ENCODE measurements around the gene EXT2.

EXT2 gene

DNA sequence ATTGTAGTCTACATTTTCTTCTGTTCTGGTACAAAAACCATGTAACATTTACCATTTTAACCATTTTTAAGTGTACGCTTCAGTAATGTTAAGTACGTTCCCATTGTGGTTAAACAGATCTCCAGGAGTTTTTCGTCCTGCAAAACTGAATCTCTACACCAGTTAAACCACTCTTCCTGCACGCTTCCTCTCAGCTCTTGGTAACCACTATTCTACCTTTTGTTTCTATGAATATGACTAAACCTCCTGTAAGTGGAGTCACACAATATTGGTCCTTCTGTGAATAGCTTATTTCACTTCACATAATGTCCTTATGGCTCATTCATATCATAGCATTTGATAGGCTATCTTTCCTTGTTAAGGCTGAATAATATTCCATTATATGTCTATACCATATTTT lies 7.1 kb upstream of the EXT2 start:
- DNase-seq: no peak

DNA sequence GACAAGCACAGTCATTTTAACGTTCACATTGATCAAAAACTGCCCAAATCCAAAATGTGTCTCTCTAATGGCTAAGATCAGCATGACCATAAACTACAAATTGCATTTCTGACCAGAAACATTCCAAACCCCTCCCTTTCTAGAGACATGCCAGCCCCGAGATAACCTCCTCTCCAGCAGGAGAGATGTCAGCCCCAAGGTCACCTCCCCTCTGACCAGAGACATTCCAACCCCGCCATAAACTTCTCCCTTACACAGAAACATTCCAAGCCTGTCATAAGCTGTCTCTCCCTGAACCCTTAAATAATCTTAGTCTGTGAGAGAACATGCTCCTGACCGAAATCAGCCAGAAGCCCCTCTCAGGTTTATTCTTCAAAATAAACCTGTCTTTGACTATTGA lies 6.6 kb upstream of the EXT2 start:
- no peak for DNase-seq

DNA sequence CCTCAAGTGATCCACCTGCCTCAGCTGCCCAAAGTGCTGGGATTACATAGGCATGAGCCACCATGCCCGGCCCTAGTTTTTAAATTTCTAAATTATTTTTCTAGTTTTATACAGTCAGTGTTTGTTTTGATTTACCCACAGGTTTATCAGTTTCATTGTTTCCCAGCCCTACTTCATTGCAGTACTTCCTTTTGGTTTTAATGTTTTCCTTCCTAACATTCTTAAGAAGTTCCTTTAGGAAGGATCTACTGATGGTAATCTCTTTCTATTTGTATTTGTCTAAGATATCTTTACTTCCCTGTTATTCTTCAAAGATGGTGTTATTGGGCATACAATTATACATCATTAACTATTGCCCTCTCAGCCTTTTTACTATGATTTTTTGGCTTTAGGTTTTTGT lies 4.9 kb upstream of the EXT2 start:
- no peak for DNase-seq

DNA sequence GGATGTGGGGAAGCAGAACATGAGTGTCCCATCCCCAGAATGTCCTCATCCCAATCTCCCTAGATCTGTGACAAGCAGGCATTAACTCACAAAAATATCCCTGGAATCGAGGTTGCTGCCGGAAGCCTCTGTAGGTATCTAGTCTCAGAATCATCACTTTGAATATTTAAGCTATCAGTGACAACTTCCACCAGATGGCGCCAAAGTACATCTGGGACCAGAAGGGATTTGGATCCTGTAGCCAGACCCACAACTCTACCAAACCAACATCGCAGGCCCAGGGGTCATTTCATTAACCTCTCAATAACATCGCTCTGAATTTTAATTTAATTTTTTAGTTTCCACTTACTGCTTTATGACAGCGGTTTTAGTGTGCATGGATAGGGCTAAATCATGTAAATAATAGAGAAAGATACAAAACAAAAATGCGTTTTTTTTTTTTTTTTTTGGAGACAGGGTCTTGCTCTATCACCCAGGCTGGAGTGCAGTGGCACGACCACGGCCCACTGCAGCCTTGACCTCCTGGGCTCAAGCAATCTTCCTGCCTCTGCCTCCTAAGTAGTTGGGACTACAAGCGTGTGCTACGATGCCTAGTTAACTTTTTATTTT lies 1.1 kb upstream of the EXT2 start:
- peak; percentile 82 to 89 for DNase-seq

DNA sequence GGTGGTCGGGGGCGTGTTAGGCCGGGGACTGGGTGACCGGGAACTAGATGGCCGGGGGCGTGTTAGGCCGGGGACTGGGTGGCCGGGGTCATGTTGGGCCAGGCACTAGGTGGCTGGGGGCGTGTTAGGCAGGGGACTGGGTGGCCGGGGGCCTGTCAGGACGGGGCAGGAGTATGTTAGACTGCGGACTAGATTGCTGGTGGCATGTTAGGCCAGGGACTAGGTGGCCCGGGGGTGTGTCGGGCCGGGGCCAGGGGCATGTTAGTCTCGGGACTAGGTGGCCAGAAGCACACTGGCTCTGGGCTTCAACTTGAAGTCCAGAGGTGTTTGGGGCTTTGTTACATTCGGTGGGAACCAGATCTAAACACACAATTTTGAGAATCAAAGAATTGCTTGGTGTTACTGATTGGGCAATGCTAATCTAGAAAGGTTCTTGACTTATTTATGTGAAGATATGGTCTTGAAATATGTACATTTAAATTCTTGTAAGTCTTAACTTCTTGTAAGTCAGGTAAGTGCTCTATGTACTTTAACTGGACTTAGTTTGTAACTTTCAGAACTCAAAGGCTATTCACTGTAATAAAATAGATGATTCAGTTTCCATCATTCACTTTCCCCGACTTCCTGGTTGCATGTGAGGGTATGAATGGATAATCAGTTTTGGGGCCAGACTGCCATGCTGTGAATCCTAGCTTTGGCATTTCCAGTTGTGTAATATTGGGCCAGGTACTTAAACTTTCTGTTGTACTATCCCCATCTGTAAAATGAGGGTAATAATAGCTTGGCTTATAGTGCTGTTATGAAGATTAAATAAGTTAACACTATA lies 1.1 kb downstream of the EXT2 start:
- DNase-seq: no peak

DNA sequence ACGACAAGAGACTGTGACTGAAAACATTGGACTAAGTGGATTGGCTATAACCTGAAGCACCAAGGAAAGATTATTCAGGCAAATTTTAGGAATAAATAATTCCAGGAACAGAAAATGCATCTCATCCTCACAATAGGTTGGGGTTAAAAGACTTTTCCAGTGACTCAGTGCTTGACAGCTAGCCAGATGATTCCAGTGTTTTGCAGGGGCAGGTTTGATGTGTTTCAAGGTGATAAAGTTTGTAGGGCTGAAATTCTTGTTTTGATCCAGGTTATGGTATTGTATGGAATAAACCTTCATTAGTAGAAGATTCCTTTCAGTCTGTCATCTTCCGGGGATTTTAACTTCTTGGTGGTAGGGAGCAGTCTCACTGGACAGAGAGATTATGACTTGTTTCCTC lies 2.3 kb downstream of the EXT2 start:
- DNase-seq: no peak

DNA sequence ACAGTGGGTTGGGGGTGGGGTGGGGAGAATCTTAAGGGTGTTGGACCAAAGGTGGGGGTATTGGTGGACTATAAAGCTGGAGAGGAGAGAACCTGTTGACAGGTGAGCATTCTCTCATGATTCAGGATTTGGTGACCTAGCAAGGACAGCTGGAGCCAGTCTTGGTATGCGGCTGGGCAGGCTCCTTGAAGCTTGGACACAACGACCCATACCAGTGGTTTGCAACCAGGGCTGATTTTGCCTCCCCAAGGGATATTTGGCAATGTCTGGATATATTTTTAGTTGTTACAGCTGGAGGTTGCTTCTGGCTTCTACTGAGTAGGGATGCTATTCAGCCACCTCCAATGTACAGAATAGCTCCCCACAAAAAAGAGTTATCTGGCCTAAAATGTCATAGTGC lies 5.6 kb downstream of the EXT2 start:
- no peak for DNase-seq

DNA sequence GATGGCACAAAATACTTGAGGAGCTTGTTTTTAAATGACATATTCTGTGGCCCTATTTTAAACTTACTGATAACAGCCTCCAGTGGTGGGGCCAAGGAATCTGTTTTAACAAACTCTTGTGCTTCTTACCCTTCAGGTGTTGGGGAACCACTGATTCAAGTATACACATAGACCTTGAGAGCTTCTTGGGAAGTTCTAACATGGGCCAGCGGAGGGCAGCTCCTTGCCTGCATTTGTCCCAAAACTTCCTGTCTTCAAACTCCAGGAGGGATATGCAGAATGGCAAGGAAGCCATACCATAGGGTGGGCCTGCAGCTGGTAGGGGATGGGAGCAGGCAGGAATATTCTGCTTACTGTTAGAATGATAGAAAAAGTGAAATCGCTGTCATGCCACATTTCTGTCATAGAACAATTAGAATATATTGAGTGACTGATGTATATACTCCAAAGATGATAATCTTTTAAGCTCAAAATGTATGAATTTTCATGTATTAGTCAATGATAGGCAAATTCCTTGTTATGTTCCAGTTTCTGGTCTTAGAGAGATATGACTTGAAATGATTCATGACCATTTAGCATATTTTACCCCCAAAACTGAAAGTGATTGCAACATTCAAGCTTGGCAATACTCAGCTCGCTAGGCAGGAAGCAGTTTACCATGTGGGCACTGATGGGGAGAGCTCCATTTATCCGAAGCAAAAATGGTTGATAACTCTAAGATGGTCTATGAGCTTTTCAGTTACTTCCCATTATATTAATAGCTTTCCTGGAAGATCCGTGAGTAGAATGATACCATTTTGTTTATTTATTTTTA lies 9.2 kb downstream of the EXT2 start:
- no peak for DNase-seq

DNA sequence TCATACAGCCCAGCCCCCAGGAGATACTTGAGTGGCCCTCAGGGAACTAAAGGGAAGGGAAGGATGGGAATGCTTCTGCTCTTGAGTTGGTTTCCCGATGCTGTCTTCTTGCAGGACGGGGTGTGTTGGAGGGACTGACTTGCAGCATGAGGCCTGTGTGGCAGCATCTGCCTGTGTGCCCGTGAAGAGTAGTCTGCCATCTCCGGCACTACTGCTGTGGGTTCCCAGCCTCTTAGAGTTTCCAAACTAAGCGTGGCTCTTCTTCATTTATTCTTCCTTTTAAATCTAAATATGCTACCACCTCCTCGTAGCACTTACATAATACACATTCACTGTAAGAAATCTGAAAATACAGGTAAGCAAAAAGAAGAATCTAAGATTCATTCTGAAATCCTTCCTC lies 12.8 kb downstream of the EXT2 start:
- no peak for DNase-seq

DNA sequence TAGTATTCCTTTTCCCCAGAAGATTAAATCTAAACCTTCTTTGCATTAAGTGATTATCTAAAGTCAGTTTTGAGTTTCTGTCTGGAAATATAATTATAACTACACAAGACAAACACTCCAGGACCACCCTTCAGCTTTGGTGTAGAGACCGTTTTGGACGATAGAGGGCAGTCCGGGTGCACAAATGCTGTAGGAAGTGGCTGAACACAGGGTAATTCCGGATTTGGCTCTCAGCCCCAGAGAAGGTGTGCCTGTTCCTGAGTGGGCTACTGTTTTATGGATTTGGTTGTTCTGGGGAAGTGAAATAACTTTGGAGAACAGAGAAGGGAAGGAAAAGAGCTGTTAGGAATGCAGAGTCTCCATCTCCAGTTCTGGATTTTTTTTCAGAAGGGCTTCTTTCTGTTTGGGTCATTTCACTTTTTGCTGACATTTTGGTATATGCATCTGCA lies 14.8 kb downstream of the EXT2 start:
- DNase-seq: peak; percentile 46 to 50

DNA sequence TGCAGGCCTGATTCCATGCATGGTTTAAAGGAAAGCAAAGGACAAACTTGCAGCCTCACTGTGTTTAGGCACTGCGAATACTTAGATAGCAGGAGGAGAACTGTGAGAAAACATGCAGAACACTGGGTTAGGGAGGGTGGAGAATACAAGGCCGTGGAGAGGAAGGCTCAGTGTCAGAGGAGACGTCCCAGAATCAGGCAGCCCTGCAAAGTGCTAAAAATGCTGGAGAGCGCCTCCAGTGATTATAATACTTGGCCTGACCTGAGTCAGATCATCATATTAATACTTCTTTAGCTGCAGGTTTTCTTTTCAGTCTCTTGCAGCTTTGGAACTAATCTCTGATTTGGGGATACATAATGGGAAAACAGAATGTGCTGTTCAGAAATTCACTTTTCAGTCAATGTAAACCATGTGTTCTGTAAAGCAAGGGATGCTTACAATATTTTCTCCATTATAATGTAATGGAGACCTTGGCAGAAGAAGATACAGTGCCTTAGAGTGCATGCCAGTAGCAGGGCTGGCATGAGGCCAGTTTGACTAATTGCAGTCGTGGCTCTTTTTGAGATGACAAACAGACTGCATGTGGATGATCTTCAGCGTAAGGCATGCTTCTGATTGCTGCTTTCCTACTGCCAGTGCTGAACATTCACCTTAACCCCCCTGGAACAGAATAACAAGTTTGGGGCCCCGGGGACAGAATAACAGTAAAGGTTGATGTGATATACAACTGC lies 16.8 kb downstream of the EXT2 start:
- DNase-seq: no peak

DNA sequence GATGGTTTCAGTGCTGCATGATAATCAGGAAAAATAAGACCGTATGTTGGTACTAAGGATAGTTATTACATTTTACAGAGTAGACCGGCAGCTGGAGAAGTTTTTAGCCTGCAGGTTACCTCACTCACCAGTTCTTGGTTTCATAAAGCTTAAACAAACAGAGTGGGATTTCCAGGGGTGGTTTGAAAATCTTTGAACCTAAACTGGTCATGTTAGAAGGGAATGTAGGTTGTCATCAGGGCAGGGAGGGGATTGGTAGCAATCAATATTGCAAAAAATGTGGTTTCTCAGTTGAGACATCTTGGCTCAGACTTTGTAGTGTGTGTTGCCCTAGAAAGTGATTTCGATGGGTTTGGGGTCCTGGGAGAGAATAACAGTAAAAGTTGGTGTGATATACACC lies 17.5 kb downstream of the EXT2 start:
- DNase-seq: no peak

DNA sequence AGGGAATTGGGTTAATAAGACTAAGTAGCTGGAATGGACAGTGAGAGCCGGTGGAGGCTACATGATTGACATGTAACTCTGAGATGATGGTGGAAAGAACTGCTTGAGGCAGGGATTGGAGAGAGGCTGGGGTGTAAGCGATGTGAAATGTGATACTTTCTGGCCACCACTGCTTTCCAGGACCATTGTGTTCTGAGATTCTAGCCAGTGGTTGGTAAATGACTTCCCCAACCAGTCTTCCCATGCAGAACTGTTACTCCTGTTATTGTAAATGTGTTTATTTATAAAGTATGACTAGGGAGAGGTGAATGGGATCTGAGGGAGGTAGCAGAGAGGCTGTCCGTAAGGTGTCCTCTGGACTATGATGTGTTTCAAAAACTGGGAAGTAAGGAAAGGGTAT lies 18.1 kb downstream of the EXT2 start:
- no peak for DNase-seq

DNA sequence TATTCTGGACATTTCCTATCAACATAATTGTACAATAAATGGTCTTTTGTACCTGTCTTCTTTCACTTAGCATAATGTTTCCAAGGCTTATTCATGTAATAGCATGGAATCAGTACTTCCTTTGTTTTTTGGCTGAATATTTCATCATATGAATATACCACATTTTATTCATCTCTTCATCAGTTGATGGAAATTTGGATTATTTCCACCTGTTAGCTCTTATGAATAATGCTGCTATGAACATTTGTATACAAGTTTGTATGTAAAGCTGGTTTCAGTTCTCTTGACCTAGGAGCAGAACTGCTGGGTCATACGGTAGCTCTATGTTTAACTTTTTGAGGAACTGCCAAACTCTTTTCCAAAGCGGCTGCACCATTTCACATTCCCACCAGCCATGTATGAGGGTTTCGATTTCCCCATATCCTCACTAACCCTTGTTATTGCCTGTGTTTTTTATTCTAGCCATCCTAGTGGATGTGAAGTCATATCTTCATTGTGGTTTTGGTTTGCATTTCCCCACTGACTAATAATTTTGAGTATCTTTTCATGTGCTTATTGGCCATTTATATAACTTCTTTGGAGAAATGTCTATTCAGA lies 20.9 kb downstream of the EXT2 start:
- DNase-seq: no peak

DNA sequence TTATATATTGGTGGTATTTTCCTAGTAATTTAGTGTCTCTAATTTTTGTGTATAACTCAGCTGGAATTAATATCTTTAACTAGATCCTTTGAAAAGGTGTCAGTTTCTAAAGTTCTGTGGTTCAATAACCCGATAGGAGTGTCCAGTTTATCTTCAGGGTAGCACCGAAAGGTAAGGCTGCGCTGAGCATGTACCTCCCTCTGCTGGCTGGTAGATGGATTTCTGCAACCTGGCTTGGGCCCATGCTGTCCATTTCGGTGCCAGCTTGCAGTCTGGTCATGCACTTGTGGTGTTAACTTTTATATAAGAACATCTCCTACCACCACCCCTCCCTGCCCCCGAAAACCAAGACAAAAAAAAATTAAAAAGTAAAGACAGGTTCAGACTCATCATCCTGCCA lies 24.7 kb downstream of the EXT2 start:
- DNase-seq: no peak

DNA sequence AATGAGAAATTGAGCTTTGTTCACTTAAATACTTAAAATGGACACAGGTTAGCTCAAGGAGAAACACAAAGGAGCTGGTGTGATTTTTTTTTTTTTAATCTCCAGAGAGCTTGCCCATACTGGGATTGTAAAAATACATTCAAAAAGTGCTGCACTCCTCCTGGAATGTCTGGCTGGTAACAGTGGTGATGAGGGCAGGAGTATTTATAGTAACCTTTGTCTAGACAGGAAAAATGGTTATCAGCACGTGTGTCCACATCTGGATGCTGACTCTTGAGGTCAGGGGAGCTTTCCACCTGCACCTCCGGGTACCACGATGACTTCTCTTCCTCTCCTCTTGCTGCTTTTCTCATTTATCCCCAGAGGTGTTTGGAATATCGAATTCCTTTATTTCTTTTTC lies 30.1 kb downstream of the EXT2 start:
- no peak for DNase-seq

DNA sequence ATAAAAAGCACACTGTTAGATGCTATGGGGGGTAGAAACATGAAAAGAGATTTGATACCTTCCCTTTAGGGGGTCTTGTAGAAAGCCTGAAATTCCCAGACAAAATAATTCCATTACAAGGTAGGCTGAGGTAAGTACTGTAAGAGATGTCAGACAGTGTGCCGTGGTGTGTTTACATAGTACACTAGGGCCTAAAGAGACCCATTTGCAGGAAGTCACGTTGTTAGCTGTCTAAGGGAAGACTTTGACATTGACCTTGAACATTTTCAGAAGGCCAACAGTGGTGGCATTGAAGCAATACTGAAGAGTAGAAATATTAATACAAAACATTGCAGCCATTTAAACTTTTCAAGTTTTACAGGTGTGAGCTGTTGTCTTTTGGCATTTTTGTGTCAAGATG lies 30.8 kb downstream of the EXT2 start:
- no peak for DNase-seq

DNA sequence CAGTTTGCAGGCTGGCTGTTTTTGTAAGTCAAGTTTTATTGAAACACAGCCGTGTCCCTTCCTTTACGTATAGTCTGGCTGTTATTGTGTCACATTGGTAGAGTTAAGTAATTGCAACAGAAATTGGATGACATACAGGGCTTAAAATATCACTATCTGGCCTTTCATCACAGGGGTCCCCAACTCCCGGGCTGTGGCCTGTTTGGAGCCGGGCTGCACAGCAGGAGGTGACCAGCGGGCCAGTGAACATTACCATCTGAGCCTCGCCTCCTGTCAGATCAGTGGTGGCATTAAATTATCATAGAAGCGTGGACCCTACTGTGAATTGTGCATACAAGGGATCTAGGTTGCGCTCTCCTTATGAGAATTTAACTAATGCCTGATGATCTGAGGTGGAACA lies 31.7 kb downstream of the EXT2 start:
- DNase-seq: no peak

DNA sequence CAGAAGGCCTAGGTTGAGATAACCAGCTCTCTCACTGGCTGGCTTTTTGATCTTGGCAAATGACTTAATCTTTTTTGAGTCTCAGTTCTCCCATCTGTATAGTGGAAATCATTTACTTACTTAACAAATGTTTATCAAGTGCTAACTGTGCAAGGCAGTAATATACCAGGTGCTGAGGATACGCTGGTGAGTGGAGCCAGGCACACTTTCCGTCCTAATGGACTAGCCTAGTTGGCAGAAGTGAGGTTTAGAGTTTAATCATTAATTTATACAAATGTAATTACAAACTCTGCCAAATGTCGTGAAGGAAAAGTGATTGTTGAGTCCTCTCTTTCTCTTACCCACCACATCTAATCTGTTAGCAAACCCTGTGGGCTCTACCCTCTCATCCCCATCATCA lies 33.3 kb downstream of the EXT2 start:
- no peak for DNase-seq

DNA sequence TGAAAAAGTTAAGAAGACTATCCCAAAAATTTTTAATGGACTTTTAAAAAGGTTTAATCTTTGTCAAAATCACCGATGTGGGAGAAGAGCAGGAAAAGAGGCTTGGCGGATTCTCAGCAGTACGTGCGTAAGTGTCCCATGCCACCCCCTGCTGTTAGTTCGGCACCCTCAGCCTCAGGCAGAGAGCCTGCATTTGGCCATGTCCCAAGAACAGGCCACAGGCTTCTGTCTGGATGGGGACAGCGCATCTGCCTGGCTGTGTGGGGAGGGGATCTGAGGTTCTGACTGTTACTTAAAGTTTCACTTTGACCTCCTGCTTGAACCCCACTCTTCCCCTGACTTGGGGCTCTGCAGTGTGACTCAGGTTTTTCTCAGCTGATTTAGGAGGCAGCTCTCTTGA lies 35.3 kb downstream of the EXT2 start:
- no peak for DNase-seq

DNA sequence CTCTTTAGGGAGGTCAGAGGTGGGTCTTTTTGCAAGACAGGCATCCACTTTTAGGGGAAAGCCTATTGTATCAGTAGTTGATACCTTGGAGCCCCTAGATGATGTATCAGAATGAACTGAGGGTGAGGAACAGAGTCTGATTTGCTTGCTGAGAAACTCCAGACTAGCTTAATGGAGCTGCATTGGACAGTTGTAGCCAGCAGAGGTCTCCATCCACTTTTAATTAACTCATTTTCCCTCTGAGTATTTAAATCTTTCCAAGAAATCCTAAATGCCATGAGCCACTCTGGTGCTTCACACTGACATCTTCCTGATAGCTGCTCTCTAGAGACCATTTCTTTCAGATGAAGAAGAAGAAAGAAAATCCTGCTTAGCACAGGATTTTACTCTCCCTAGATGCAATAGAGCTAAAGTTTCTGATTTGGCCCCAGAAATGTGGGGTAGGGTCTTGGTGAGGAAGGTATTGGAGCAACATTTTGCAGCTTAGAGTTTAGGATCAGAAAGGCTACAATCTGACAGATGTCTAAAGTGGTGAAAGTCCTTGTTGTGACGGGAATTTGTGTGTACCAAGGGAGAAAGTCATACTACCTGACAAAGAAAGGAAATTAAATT lies 38.0 kb downstream of the EXT2 start:
- DNase-seq: no peak

DNA sequence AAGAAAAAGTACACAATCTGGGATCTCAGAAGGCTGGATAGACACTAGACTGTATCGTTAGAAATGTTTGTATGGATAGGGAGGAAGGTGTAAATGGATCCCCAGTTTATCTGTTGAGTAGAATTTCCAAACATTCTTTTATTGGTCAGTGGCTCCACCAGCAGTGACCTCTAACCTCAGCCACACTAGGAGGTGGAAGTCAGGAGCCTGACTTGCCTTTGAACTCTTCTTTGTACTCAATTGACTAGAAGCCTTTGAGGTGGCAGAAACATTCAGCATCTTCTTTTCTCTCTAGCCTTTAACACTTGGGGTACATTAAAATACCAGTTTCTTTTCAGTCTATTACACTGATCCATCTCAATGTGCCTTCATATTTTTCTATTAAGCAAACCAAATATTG lies 39.1 kb downstream of the EXT2 start:
- DNase-seq: no peak

Measured in stimulated activated CD4-positive, alpha-beta T cell treated with anti-CD3 and anti-CD28 coated beads, Interleukin-2, amount 100 ng/mL, for 48 hours (primary cell).